Hindlimb muscle (tissue), 1 donor: ENCODE results near the gene TAF5L. TPM values are rescaled to one million over a fixed set of nuclear protein-coding genes. Genes with fewer than 3 reads are reported as not detected.
A peak's percentile ranks its signal among the peaks of the same experiment; 100 is the strongest.
"Not testable (repeated sequence)": the region's sequence is repeated elsewhere in the genome, so short reads cannot be mapped to it uniquely, and the experiment has no call there.

Experiments
- DNase-seq: peaks from one replicate; pipeline ENCODE4 v3.0.0-alpha.2; 2013
- polyA plus RNA-seq: library from polyadenylated mRNA; unstranded; fragments of 120-200 nt; gene quantifications from one replicate; pipeline ENCODE4 v1.2.1, GENCODE V29; 2013; ENCODE audit not compliant: insufficient read length

Gene TAF5L
- polyA plus RNA-seq, 1 donor, result 11.5 TPM

DNA sequence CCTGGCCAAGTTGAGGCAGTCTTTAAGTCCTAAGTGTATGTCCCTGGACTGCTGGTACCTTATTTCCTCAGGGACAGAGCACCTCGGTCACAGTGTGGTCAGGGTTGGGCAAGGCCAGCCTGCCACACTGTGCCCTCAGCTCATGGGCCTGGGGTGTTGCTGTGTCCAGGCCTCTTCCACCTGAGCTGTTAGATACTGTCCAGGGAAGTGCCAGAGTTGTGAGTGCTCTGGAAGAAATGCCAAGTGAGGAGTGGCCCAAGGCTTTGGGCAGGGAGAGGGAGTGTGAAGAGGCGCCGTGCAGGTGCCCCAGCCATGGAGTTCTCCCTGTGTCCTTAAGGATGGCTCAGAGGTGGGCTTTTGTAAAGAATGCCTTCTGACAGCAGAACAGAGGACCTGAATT, 15.4 kb upstream of the TAF5L start:
- DNase-seq, result no peak

DNA sequence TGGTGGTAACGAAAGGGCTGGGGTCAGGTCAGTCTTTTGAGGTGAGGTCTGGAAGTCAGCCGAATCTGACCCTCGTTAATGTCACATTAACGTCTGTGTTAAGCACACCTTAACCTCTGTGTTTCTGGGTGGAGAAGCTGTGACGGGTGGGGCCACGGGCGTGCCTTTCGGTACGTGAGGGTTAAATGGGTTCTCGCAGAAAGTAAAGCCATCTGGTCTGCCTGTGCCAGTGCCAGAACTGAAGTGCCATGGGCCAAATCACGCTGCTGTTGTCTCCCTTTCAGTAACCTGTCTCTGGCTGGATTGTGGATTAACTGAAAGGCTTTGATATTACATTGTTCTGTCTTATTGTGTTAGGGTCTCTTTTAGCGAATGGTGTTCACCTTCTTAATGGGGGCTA, 14.5 kb upstream of the TAF5L start:
- no peak for DNase-seq

DNA sequence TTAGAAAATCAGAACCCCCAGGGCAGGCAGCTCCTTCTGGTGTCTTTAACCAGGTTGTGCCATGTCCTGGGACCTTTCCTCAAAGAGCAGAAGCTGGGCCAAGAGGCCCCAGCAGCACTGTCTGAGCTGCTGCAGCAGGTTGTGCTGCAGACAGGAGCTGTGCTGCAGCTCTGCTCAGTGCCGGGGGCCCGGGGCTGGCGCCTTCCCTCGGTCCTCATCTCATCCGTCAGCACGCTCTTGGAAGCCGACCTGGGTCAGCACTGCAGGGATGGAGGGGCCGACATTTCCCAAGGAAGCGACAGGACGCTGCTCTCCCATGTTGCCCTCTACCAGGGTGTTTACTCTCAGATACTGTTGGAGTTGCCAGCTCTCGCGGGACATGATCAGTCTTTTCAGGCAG, 11.8 kb upstream of the TAF5L start:
- no peak for DNase-seq

DNA sequence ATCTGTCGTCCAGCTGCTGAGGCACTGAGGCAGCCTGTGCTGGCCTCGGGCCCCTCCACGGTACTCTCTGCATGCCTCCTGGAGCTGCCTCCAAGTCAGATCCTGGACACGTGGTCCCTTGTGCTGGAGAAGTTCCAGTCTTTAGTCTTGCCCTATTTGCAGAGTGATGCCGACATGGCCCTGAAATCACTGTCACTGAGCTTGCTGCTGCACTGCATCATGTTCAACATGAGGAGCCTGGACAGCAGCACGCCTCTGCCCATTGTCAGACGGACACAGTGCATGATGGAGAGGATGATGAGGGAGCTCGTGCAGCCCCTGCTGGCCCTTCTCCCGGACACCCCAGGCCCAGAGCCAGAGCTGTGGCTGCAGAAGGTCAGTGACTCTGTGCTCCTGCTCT, 10.1 kb upstream of the TAF5L start:
- DNase-seq, result no peak

DNA sequence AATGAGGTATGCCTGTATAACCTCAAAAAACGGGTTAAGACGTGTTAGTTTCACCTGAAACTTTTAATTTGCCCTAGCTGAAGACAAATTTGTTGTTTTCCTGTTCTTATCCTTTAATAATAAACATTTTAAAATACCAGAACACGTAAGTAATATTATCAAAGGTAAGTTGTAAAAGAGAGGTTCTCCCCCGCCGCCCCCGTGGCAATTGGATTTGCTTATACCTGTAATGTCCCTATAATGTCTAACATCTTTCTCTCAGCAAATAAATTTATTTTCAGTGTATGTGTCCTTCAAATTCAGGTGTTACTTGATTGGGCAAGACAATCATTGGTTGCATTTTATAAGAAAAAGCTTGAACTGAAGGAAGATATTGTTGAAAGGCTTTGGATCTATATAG, 6.0 kb upstream of the TAF5L start:
- DNase-seq, result no peak

DNA sequence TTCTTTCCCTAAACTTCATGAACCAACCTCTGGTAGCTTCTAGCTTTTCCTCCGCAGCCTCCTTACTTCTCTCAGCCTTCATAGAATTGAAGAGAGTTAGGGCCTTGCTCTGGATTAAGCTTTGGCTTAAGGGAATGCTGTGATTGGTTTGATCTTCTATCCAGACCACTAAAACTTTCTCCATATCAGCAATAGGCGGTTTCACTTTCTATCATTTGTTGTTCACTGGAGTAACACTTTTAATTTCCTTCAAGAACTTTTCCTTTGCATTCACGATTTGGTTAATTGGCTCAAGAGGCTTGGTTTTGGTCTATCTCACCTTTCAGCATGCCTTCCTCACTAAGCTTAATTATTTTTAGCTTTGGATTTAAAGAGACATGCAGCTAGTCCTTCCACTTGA, 5.2 kb upstream of the TAF5L start:
- no peak for DNase-seq

DNA sequence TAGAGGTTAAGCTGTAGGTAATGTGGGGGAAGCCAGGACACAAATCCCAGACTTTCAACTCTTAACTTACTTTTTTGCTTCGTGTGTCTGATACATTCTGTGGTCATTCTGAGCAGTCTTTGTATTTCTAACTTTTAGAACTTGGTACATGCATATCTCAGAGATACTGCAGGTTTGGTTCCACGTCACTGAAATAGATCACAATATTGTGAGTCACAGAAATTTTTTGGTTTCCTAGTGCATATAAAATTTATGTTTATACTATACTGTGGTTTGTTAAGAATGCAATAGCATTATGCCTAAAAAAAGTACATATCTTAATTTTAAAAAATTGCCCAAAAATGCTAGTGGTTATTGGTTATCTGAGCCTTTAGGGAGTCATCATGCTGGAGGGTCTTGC, 3.3 kb upstream of the TAF5L start:
- DNase-seq, result no peak

DNA sequence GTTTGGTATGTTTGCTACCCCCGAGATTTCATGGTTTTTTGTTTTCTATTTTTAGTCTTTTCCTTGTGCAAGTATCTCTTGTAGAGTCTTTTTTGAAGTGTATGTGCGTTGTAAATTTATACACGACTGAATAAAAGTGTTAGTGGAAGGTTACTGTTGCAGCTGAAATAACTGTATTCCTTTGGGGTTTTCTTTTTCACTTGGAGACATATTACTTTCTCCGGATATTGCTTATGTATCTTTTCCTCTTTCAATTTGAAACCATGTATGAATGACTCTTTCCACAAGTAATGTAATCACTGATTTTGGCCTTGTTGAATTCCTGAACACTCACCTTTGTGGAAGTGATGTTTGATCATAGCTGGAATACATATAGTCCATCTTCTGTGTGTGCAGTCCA, 1.1 kb upstream of the TAF5L start:
- DNase-seq, result no peak

DNA sequence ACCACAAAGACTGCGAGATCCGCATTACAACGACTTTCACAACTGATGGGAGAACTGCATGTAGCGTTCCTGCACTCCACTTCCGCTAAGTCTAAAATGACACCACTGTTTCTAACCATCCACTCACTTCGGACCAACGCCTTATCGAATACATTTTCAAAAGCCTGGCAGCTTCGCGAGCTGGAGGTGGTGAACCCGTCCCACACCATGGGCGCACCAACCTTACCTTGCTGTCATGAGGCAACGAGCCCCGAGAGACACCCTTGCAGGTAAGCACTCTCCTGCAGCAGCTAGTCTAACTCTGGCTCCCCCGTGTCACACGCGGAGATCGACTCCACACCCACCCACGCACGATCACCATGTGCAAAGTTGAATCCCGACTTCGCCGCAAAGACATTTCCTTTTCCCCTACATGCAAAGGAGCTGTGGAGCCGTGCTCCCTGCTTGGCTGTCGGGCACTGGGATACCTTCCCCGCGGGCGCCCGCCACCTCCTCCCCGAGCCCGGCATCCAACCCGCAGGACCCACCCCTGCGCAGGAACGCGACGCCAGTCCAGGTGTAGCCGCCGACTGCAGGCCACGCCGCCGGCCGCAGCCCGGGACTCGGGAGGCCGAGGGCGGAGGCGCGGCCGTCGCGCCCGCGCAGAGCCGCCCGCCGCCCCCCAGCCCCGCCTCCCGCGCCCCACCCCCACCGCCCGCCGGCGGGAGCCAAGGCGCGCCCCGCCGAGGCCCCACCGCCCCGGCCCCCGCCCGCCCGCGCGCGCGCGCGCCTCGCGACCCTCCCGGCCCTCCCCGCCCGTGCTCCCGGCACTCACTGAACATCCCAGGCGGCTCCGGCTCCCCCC, 629 bp downstream of the TAF5L start:
- DNase-seq, result peak; percentile 26

DNA sequence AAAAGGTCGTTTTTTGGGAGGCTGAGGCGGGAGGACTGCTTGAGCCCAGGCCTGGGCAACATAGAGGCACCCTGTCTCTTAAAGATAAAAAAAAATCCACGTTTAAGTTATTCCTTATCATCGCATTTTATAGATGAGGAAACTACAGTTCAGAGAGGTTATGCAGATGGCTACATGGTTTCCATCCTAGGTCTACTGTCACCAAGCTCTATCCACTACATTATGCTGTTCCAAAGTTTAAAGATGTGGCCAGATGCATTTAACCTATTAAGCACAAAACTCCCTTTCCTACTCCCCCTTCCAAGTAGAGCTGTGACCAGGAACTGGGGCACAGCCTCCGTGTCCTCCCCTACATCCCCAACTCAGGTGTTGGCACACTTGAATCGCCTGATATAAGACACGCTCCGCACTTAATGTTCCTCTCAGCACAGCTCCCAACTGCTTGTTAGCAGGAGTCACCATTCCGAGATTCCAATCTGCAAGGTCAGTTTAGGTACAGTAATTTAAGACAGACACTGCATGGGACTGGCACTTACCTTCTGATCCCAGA, 1.3 kb downstream of the TAF5L start:
- DNase-seq, result no peak

DNA sequence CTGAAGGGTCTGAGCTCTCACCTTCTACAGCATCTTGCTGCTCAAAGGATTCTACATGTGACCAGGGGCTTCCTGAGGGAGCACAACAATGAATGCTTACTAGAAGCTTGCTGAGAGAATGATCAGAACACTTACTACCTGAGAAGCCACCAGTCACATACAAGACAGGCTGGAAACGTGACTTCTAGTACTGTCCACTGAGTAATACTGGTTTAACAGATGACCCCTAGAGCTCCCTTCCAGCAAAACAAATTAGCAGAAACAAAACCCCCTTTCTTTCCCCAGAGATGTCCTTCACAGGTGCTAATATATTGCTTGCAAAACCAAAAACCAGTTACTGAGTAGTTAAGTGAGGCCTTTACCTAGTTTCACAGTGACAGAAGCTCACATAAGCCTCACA, 2.1 kb downstream of the TAF5L start:
- no peak for DNase-seq

DNA sequence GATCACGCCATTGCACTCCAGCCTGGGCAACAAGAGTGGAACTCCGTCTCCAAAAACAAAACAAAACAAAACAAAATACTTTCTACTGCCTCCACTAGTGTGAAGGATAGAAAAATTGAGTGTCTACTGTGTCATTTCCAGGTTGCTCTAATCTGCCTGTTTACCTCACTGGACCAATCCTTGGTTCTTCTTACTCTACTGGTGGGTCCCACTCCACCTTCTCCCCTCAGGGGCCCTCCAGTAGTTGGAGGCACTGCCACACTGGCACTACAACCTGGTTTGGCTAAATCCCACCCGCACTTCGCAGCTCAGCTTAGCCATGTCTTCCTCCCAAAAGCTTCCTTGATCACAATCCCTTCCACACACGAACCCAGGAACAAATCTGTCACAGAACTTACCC, 2.7 kb downstream of the TAF5L start:
- no peak for DNase-seq

DNA sequence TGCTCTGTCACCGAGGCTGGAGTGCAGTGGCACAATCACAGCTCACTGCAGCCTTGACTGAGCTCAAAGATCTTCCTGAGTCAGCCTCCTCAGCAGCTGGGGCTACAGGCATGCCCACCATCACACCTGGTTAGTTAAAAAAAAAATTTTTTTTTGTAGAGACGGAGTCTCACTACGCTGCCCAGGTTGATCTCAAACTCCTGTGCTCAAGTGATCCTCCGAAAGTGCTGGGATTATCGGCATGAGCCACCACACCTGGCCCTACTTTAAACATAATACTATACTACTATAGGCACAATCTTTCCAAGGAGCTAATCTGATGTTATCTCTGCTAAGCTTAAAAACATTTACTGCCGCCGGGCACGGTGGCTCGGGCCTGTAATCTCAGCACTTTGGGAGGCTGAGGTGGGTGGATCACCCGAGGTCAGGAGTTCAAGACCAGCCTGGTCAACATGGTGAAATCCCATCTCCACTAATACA, 3.2 kb downstream of the TAF5L start:
- not testable (repeated sequence) for DNase-seq

DNA sequence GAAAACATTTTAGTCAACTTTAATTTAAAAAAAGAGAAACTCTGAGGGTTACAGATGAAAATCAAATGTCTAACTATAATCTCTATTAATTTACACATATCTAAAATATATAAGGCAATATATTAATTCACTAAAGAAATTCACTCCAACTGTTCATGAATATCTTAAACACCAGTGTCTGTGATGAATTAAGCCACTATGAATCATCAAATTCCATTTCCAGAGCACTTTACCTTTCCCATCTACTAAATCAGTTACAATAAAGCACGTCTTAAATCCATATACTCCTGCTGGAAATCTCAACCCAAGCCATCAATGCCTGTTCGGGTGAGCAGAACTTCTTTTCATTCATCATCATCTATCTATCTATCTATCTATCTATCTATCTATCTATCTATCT, 4.3 kb downstream of the TAF5L start:
- no peak for DNase-seq

DNA sequence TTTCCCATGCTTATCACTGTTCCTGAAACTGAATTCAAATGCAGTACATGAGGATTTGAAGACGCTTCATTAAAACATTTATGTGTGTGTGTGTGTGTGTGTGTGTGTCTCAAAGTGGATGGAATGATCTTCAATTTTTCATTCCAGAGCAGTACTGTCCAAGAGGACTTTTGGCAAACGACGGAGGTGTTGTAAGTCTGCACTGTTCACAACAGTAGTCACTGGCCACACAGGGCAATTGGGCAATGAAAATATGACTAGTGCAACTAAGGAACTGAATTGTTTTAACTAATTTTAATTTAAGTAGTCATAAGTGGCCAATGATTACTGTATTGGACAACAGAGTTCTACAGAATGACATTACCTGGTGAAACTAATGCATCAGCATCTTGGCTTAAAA, 5.0 kb downstream of the TAF5L start:
- no peak for DNase-seq

DNA sequence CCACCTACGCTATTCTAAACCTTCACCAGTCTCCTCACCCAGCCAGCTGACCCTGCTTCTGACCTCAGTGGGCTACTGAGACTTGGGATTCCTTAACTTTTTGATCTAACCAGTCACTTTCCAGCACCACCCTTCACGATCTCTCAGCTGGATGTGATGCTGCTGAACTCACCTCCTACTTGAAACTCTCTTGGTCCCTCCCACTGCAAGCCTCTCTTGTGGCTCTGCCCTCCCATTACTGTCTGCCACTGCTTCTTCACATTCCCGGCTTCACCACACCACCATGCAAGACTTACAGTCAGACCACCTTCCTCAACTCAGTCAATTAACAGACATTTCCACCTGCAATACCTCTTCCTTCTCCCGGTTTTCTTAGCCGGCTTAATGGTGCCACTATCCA, 6.3 kb downstream of the TAF5L start:
- no peak for DNase-seq

DNA sequence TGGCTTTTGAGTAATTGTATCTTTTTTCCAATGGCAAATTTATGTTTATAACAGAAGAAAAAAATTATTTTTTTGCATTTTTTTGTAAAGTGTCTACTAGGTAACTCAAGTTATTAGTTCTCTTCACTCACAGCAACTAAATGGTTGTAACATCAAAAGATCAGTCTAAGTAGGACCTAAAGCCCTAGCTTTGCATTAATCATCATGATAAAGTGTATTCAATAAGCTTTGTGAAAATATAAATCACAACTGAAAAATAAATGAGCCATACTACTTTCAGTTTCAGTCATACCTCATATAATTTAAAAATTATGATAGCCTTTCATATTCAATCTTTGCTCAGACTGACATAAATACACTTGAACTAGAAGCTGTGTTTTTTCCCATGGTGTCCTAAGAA, 6.9 kb downstream of the TAF5L start:
- no peak for DNase-seq

DNA sequence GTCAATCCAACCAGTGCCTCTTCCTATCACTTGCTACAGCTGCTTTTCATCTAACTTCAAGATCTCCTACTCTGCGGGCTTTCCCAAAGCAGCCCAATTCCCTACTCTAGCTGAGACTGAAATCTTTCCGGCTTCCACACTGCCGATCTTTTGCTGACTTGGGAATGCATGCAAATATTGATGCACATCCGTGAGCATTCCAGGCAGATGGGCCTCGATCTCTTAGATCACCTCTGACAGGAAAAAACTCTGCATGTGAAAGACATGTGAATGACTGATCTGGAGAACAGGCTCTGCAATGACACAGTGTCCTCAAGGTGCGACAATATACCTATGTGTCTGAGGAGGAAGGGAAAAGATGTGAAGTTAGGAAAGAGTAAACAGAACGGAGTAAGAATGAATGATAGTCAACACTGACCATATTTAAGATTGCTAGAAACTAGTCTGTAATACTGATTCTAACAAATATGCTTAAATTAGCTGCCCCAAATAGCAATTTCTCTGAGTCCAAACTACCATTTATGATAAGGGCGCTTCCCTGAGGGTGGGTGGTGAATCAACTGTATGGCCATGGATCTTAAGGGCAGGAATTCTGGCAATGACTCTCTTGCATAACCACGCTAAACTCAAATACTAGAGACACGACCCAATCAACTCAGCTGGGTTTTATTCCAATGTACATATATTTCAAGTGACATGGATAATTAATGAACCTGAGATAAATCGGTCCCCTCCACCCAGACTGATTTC, 8.4 kb downstream of the TAF5L start:
- DNase-seq, result no peak

DNA sequence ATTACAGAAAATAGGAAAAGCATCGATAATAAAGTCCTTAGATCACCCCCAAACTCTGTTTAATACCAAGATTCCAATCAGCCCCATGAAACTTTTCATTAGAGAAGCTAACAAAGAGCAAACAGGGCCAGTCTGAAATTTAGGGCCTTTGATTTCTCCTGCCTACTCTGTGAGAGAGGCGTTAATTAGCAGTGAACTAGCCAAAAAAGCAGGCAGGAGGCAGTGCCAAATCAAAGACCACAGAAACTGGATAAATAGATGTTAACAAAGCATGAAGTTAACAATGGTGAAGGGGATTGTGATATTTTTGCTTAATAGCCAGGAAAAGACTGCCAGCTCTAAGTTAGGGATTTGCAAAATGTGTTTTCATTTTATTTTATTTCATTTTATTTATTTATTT, 11.2 kb downstream of the TAF5L start:
- DNase-seq, result no peak

DNA sequence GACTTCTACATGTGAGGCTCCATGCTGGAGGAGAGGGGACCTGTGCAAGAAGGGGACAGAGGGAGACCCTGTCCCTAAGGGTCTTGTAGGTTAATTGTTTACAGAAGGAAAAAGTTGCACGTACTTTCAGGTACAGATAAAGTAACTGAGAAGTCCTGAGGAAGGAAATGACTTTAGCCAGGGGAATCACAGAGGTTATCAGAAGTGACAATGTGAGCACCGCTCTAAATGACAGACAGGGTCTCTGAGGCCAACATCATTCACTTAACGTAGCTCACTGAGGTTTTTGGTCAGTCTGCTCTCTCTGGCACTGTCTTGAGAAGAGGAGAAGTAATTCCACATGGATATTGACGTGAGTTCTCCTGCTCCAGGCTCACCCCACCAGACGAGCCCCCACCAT, 12.0 kb downstream of the TAF5L start:
- no peak for DNase-seq

DNA sequence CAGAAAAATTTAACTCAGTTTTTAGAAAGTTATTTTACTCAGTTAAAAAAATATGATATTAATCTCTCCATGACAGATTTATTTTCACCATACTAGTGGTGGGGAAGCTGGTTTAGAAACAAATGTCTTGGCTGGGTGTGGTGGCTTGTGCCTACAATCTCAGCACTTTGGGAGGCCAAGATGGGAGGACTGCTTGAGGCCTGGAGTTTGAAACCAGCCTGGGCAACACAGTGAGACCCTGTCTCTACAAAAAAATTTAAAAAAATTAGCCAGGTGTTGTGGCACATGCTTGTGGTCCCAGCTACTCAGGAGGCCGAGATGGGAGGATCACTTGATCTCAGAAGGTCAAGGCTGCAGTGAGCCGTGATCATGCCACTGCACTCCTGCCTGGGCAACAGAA, 17.3 kb downstream of the TAF5L start:
- no peak for DNase-seq

DNA sequence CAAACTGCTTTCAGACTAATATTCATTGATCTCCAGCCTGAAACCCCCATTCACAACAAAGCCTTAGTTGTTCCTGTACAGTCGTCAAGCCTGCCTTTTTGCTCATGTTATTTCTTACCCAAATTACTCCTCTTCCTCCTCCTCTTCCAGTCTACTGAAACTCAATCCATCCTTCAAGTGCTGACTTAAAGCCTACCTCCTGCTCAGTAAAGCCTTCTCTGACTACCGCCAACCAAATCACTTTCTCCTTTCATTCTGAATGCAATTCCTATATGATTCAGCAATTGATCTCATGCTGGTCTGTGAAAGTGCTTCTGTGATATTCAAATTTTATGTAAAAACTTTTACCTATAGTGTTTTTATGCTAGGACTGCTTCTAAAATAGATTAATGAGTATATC, 18.6 kb downstream of the TAF5L start:
- DNase-seq, result no peak

DNA sequence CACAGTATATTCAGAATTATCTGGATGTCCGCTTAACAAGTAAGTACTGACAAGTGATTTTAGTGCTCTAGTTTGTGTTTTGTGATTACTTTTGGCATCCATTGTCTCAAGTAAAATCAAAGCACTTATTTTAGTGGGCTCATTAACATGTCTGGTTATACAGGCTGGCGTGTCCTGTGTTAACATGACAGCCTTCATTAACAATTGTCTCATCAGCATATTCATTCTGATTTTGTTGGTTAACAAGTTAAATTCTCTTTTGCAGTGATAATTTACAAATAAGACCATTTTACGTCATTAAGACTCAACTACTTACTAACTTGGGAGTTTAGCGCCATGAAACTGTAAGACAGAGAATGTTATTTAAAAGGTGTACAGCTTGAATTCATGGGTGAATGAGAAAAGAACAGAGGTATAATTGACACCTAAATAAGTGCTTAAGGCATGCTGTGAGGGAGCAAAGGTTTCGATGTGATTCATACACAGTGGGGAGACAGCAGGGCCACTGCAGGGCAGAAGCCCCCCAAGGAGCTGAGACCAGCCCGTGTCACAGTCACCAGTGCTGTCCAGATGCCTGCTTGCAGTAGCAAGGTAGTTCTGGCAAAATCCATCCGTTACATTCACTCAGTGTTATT, 22.4 kb downstream of the TAF5L start:
- DNase-seq, result no peak
